ENCODE results near the gene RNFT2. TPM values are rescaled to one million over a fixed set of nuclear protein-coding genes. Genes with fewer than 3 reads are reported as not detected.
A peak's percentile ranks its signal among the peaks of the same experiment; 100 is the strongest.
"Not testable (repeated sequence)": the region's sequence is repeated elsewhere in the genome, so short reads cannot be mapped to it uniquely, and the experiment has no call there.

Gene RNFT2
- total RNA-seq, 1 experiment from 2014 or later, result 6.0 TPM

GRCh38 chr12:116794725-116795124 lies 56.6 kb downstream of the RNFT2 start:
- no peak for DNase-seq (ENCODE audit: low read depth)

GRCh38 chr12:116797885-116798284 lies 59.8 kb downstream of the RNFT2 start:
- DNase-seq (ENCODE audit: low read depth), result no peak

- DNase-seq (ENCODE audit: low read depth), result no peak
Measured at GRCh38 chr12:116798719-116799118, 60.6 kb downstream of the RNFT2 start.

GRCh38 chr12:116799955-116800354 lies 61.8 kb downstream of the RNFT2 start:
- no peak for DNase-seq (ENCODE audit: low read depth)

- DNase-seq (ENCODE audit: low read depth), result no peak
Measured at GRCh38 chr12:116800918-116801317, 62.8 kb downstream of the RNFT2 start.

GRCh38 chr12:116802018-116802417 lies 63.9 kb downstream of the RNFT2 start:
- DNase-seq (ENCODE audit: low read depth), result no peak

- DNase-seq (ENCODE audit: low read depth), result no peak
Measured at GRCh38 chr12:116803013-116803736, 65.1 kb downstream of the RNFT2 start.

GRCh38 chr12:116804051-116804450 lies 65.9 kb downstream of the RNFT2 start:
- no peak for DNase-seq (ENCODE audit: low read depth)

GRCh38 chr12:116806845-116807440 lies 68.8 kb downstream of the RNFT2 start:
- DNase-seq (ENCODE audit: low read depth), result no peak

GRCh38 chr12:116807546-116807945 lies 69.4 kb downstream of the RNFT2 start:
- no peak for DNase-seq (ENCODE audit: low read depth)

- DNase-seq (ENCODE audit: low read depth), result no peak
Measured at GRCh38 chr12:116808113-116809105, 70.3 kb downstream of the RNFT2 start.

- DNase-seq (ENCODE audit: low read depth), result no peak
Measured at GRCh38 chr12:116812238-116812637, 74.1 kb downstream of the RNFT2 start.

GRCh38 chr12:116813271-116814041 lies 75.3 kb downstream of the RNFT2 start:
- peak; percentile 52 for DNase-seq (ENCODE audit: low read depth)

- not testable (repeated sequence) for DNase-seq (ENCODE audit: low read depth)
Measured at GRCh38 chr12:116814766-116815165, 76.7 kb downstream of the RNFT2 start.

GRCh38 chr12:116818341-116818856 lies 80.3 kb downstream of the RNFT2 start:
- DNase-seq (ENCODE audit: low read depth), result peak; percentile 14

GRCh38 chr12:116818948-116819832 lies 81.1 kb downstream of the RNFT2 start:
- DNase-seq (ENCODE audit: low read depth), result peak; percentile 93

- no peak for DNase-seq (ENCODE audit: low read depth)
Measured at GRCh38 chr12:116820064-116820656, 82.0 kb downstream of the RNFT2 start.

- DNase-seq (ENCODE audit: low read depth), result no peak
Measured at GRCh38 chr12:116821291-116821690, 83.2 kb downstream of the RNFT2 start.

GRCh38 chr12:116827432-116827831 lies 89.3 kb downstream of the RNFT2 start:
- DNase-seq (ENCODE audit: low read depth), result no peak
